GM10266 (cell line): ENCODE results near the gene DTNB.

Experiments
- DNase-seq: peaks from one replicate; pipeline ENCODE4 v3.0.0; 2012; ENCODE audit errors: extremely low spot score
- CTCF ChIP-seq: IDR thresholded peaks from 2 replicates; pipeline ENCODE4 v1.5.1; 2012; ENCODE audit warnings: mild to moderate bottlenecking, low read depth; ENCODE audit not compliant: control insufficient read depth, insufficient read depth; ENCODE audit errors: missing control alignments

DTNB gene

GRCh38 chr2:25338401-25338800, 335.0 kb downstream of the DTNB start:
- no peak for TF ChIP-seq CTCF

GRCh38 chr2:25337891-25338290, 335.5 kb downstream of the DTNB start:
- no peak for DNase-seq
- no peak for TF ChIP-seq CTCF

More at GRCh38 chr2:25338401-25338800, 335.0 kb downstream of the DTNB start:
- no peak for DNase-seq

GRCh38 chr2:25337276-25337675, 336.1 kb downstream of the DTNB start:
- no peak for TF ChIP-seq CTCF
- DNase-seq: no peak

GRCh38 chr2:25336383-25336841, 337.0 kb downstream of the DTNB start:
- no peak for DNase-seq
- no peak for TF ChIP-seq CTCF

- DNase-seq: no peak
- TF ChIP-seq CTCF: no peak
Measured at GRCh38 chr2:25335971-25336370, 337.4 kb downstream of the DTNB start.

GRCh38 chr2:25335204-25335603, 338.2 kb downstream of the DTNB start:
- no peak for TF ChIP-seq CTCF
- DNase-seq: no peak

GRCh38 chr2:25334482-25334881, 338.9 kb downstream of the DTNB start:
- TF ChIP-seq CTCF: no peak
- no peak for DNase-seq
